ENCODE results near the gene LRIG1.

DNA sequence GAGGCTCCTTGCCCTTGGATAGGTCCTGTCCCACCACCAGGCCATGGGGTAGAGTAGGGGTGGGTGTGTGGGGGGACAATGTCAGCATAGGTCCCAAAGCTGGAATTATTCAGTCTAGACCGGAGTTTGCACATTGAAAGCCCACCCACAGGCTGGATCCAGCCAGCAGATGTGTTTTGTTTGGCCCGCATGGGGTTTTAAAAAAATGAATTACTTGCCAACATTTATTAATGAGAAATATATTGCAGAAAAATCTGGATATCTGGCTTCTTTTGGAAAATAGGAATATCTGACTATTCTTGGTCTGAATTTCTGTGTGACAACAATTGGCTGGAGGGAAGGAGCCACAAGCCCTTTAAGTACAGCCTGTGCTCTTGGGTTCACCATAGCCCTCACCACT, 17.3 kb upstream of the LRIG1 start:
- TF ChIP-seq YY1 (IDR thresholded peaks at IDR 0.05; ENCODE audit: low read depth): no peak
- TF ChIP-seq REST (IDR thresholded peaks at IDR 0.05; ENCODE audit: low read depth): no peak
- TF ChIP-seq EGR1 (IDR thresholded peaks at IDR 0.05): no peak
- TF ChIP-seq CREB1 (IDR thresholded peaks at IDR 0.05; ENCODE audit: low read depth): no peak
- no peak for TF ChIP-seq RAD21 (IDR thresholded peaks at IDR 0.05; ENCODE audit: low read depth)
- TF ChIP-seq MAX (IDR thresholded peaks at IDR 0.05): no peak
- TF ChIP-seq EP300 (IDR thresholded peaks at IDR 0.05; ENCODE audit: borderline replicate concordance): no peak
- no peak for TF ChIP-seq TCF12 (IDR thresholded peaks at IDR 0.05; ENCODE audit: low read depth)
- TF ChIP-seq CEBPB (IDR thresholded peaks at IDR 0.05): no peak
- TF ChIP-seq TAF1 (IDR thresholded peaks at IDR 0.05; ENCODE audit: low read depth): no peak
- TF ChIP-seq TEAD4 (IDR thresholded peaks at IDR 0.05): no peak
- no peak for TF ChIP-seq USF1 (IDR thresholded peaks at IDR 0.05)
- TF ChIP-seq FOXM1 (IDR thresholded peaks at IDR 0.05; ENCODE audit: borderline replicate concordance, low read depth): no peak

Measured in Ishikawa (cell line).